Spleen (tissue), 11 donors: ENCODE data around the gene PRPF39. TPM values are rescaled to one million over a fixed set of nuclear protein-coding genes. Genes with fewer than 3 reads are reported as not detected.

Experiments used
- DNase-seq: peaks from one replicate; pipeline ENCODE4 v3.0.0-alpha.2; 2020
- H3K27ac ChIP-seq, 8 donors: fragments of 200-600 bp; sonication (generic) in 7 of 8; 1 replicate in 4 of 8; 2 replicates in 4 of 8; pipeline versions ENCODE4 v1.5.0 to v1.8.0; 2016 to 2021; ENCODE audit warnings: inconsistent platforms in 4 of 8, mild to moderate bottlenecking in 4 of 8, moderate library complexity in 1 of 8
- H3K27me3 ChIP-seq, 7 donors: fragments of 200-600 bp; sonication (generic) in 6 of 7; replicated peaks in 1 of 7; 1 replicate in 4 of 7; 2 replicates in 3 of 7; pipeline versions ENCODE4 v1.5.0 to v1.8.0; 2016 to 2021; ENCODE audit warnings: inconsistent platforms in 3 of 7, mild to moderate bottlenecking in 1 of 7
- H3K36me3 ChIP-seq, 6 donors: fragments of 200-600 bp; sonication (generic) in 5 of 6; 1 replicate in 4 of 6; 2 replicates in 2 of 6; pipeline versions ENCODE4 v1.5.0 to v1.8.0; 2016 to 2021; ENCODE audit warnings: inconsistent platforms in 2 of 6
- H3K4me1 ChIP-seq, 6 donors: fragments of 200-600 bp; sonication (generic) in 5 of 6; 1 replicate in 3 of 6; 2 replicates in 3 of 6; pipeline versions ENCODE4 v1.5.0 to v1.8.0; 2016 to 2021; ENCODE audit warnings: inconsistent platforms in 3 of 6
- H3K4me3 ChIP-seq, 8 donors: fragments of 200-600 bp; sonication (generic) in 7 of 8; 1 replicate in 4 of 8; 2 replicates in 4 of 8; pipeline versions ENCODE4 v1.5.0 to v1.8.0; 2016 to 2021; ENCODE audit warnings: inconsistent platforms in 4 of 8, mild to moderate bottlenecking in 4 of 8, moderate library complexity in 2 of 8
- H3K9me3 ChIP-seq, 8 donors: fragments of 200-600 bp; sonication (generic) in 7 of 8; 1 replicate in 4 of 8; 2 replicates in 4 of 8; pipeline versions ENCODE4 v1.5.0 to v1.8.0; 2016 to 2021; ENCODE audit warnings: inconsistent platforms in 4 of 8
- POLR2A ChIP-seq, 3 donors: fragments of 450-650 bp; IDR thresholded peaks; one replicate each; pipeline ENCODE4 v1.5.1; 2017; ENCODE audit warnings: antibody characterized with exemption in 3 of 3, mild to moderate bottlenecking in 1 of 3
- POLR2AphosphoS5 ChIP-seq, 3 donors: sonication (generic); formaldehyde crosslinking; IDR thresholded peaks; one replicate each; pipeline ENCODE4 v1.5.1; 2017; ENCODE audit warnings: antibody characterized with exemption in 3 of 3
- intact Hi-C: fragments of 100-400 bp; cut with DNase I; formaldehyde crosslinking; loops from one replicate; pipeline ENCODE4 v1.15.0; 2023; ENCODE audit warnings: low total_unique reads
- polyA plus RNA-seq, 3 donors: library from polyadenylated mRNA; stranded (reverse); fragments of 200-250 nt; gene quantifications; one replicate each; pipeline ENCODE4 v1.2.1, GENCODE V29; 2013
- small RNA-seq, 4 donors: library from RNA; depleted of rRNA; stranded (forward); fragments of <200 nt; gene quantifications; one replicate each; pipeline ENCODE3, GENCODE V24; 2016
- total RNA-seq, 7 donors: library from RNA; depleted of rRNA in 3 of 7; stranded (reverse); fragments of >200 nt in 3 of 7; fragmentation: NEBNext Ultra II Directional in 4 of 7; extraction: Animal tissue kit (Norgen Biotek cat#: 25700) in 4 of 7; gene quantifications; one replicate each; pipeline versions ENCODE4 v1.1.0 to v1.2.1, GENCODE V29; 2016 to 2021
- TF ChIP-seq, protein P1 (sequence below), 11 experiments: fragments of 200-600 bp in 7 of 11; fragments of 450-650 bp in 4 of 11; sonication (generic) in 4 of 11; IDR thresholded peaks in 8 of 11; conservative IDR thresholded peaks in 3 of 11; 1 replicate in 7 of 11; 2 replicates in 4 of 11; pipeline versions ENCODE4 v1.4.0 to v1.8.0; 2016 to 2021; ENCODE audit warnings: antibody characterized with exemption in 11 of 11, inconsistent platforms in 4 of 11, mild to moderate bottlenecking in 1 of 11
- donor health status: healthy with polysubstance abuse.
- donor health status: DM: no; HTN: no; CAD: no; lungs with moderate emphysema.
- donor health status: DM: no; HTN: no; CAD: no.
- donor health status: Bipolar disorder and iron deficiency.
- donor health status: healthy.
- donor health status: DM: no; HTN: no; CAD: no.
- donor health status: DM: yes; HTN: yes; CAD: no.

PRPF39 gene
- total and polyA plus RNA-seq, 10 donors: 24.8 to 44.5 (median 37.1) TPM

DNA sequence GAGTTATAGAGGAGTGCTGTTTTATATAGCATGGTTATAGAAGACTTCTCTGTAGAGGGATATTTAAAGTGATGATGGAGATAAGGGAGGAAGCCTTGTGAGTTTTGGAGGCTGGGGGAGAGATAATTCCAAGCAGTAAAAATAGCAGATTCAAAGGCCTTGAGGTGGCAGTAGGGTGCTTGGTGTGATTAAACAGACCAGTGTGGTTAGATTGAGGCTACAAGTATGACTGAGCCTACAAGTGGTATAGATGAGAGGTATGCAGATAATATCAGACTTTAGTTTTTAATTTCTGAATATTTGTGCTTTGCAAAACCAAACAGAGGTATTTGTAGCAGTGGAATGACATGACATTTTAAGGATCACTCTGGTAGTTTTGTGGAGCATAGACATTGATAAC is 72.2 kb downstream of the PRPF39 start:
- H3K36me3 ChIP-seq: peaks cover 0 to 36% (median 0%) of the 10 kb centered on the region in 6 donors
- TF ChIP-seq POLR2AphosphoS5 (IDR thresholded peaks at IDR 0.05): no peak
- TF ChIP-seq, protein P1, sequence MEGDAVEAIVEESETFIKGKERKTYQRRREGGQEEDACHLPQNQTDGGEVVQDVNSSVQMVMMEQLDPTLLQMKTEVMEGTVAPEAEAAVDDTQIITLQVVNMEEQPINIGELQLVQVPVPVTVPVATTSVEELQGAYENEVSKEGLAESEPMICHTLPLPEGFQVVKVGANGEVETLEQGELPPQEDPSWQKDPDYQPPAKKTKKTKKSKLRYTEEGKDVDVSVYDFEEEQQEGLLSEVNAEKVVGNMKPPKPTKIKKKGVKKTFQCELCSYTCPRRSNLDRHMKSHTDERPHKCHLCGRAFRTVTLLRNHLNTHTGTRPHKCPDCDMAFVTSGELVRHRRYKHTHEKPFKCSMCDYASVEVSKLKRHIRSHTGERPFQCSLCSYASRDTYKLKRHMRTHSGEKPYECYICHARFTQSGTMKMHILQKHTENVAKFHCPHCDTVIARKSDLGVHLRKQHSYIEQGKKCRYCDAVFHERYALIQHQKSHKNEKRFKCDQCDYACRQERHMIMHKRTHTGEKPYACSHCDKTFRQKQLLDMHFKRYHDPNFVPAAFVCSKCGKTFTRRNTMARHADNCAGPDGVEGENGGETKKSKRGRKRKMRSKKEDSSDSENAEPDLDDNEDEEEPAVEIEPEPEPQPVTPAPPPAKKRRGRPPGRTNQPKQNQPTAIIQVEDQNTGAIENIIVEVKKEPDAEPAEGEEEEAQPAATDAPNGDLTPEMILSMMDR (IDR thresholded peaks at IDR 0.05 in 8 of 11, conservative IDR thresholded peaks at IDR 0.05 in 3 of 11): no peak
- TF ChIP-seq POLR2A (IDR thresholded peaks at IDR 0.05): no peak
- no peaks in the 10 kb centered on the region for H3K27me3 ChIP-seq
- no peaks in the 10 kb centered on the region for H3K9me3 ChIP-seq
- no peak overlapping the region for H3K4me3 ChIP-seq
- H3K27ac ChIP-seq: no peak overlapping the region
- intact Hi-C loops: no loop called here
- H3K4me1 ChIP-seq: no peaks in the 10 kb centered on the region
- DNase-seq: no peak

Small RNA genes within 50 kb of the gene (small RNA-seq; reads per million reads assigned to genes)
- 0 to 0.14 (median 0.04) reads per million in 4 donors for gene RF00151
- 5,568 to 7,198 (median 5,963) reads per million in 4 donors for gene SNORD127

Other genes starting within 250 kb of the PRPF39 start
- gene KLHL28, start 122.2 kb upstream of the PRPF39 start, total RNA-seq: 10 to 100 TPM; 10.9 to 21.5 (median 18.3) TPM
- gene KLHL28, start 122.2 kb upstream of the PRPF39 start, polyA plus RNA-seq: 1 to 10 TPM; 2.1 to 2.9 (median 2.9) TPM
- 10 to 100 TPM; 11.1 to 37.3 (median 20.1) TPM for gene TOGARAM1, start 121.9 kb upstream of the PRPF39 start, total RNA-seq
- 1 to 10 TPM; 3.1 to 4.1 (median 3.6) TPM for gene TOGARAM1, start 121.9 kb upstream of the PRPF39 start, polyA plus RNA-seq
- 10 to 100 TPM; 27.9 to 48.4 (median 36.0) TPM for gene FKBP3, start 50.4 kb downstream of the PRPF39 start, total RNA-seq
- 10 to 100 TPM; 84.3 to 97.4 (median 91.4) TPM for gene FKBP3, start 50.4 kb downstream of the PRPF39 start, polyA plus RNA-seq
- gene FANCM, start 51.8 kb downstream of the PRPF39 start, total RNA-seq: 10 to 100 TPM in 5 of 7 donors, 1 to 10 TPM in 2; 6.8 to 23.8 (median 11.6) TPM
- 1 to 10 TPM; 3.1 to 5.6 (median 3.8) TPM for gene FANCM, start 51.8 kb downstream of the PRPF39 start, polyA plus RNA-seq
- gene MIS18BP1, start 169.1 kb downstream of the PRPF39 start, total RNA-seq: 10 to 100 TPM; 34.2 to 86.3 (median 48.4) TPM
- 10 to 100 TPM; 12.8 to 14.3 (median 14.3) TPM for gene MIS18BP1, start 169.1 kb downstream of the PRPF39 start, polyA plus RNA-seq